Left ventricle myocardium inferior (tissue), 1 donor: ENCODE measurements around the gene NHLRC3. TPM values are rescaled to one million over a fixed set of nuclear protein-coding genes. Genes with fewer than 3 reads are reported as not detected.

Experiments used
- DNase-seq: peaks from one replicate; pipeline ENCODE4 v3.0.0-alpha.2; 2020
- H3K27ac ChIP-seq: fragments of 200-600 bp; replicated peaks from 2 replicates; pipeline ENCODE4 v1.8.0; 2021
- H3K27me3 ChIP-seq: fragments of 200-600 bp; 2 replicates; pipeline ENCODE4 v1.8.0; 2021; ENCODE audit warnings: low read depth
- H3K36me3 ChIP-seq: fragments of 200-600 bp; 2 replicates; pipeline ENCODE4 v1.8.0; 2021
- H3K4me1 ChIP-seq: fragments of 200-600 bp; 2 replicates; pipeline ENCODE4 v1.8.0; 2021
- H3K4me3 ChIP-seq: fragments of 200-600 bp; 2 replicates; pipeline ENCODE4 v1.8.0; 2021; ENCODE audit warnings: mild to moderate bottlenecking, moderate library complexity
- H3K9me3 ChIP-seq: fragments of 200-600 bp; replicated peaks from 2 replicates; pipeline ENCODE4 v1.8.0; 2021
- CTCF ChIP-seq: fragments of 200-600 bp; IDR thresholded peaks from 2 replicates; pipeline ENCODE4 v1.8.0; 2021; ENCODE audit warnings: antibody characterized with exemption, mild to moderate bottlenecking, borderline replicate concordance
- intact Hi-C: fragments of 100-400 bp; cut with micrococcal nuclease; formaldehyde crosslinking; loops from one replicate; pipeline ENCODE4 v1.11.0; 2022
- total RNA-seq: library from RNA; stranded (reverse); fragmentation: NEBNext Ultra II Directional; extraction: Animal tissue kit (Norgen Biotek cat#: 25700); gene quantifications from one replicate; pipeline ENCODE4 v1.2.1, GENCODE V29; 2021
- donor health status: DM: no; HTN: yes; CAD: no; lungs with severe emphysema.

Gene NHLRC3
- total RNA-seq, 1 donor from 2014 or later = 11.8 TPM

- Histone ChIP-seq H3K36me3 (no peaks in the 10 kb centered on the region), H3K9me3 (no peaks in the 10 kb centered on the region), H3K4me1 (no peaks in the 10 kb centered on the region), H3K27me3 (no peaks in the 10 kb centered on the region), H3K27ac (no peak overlapping the region), H3K4me3 (no peak overlapping the region)
- intact Hi-C loops = loop anchor here (5.0 kb wide), 1 partner anchor 624 kb away; no protein-coding TSS in a partner anchor
- no peak for TF ChIP-seq CTCF
- DNase-seq = no peak
These were observed 14.7 kb downstream of the NHLRC3 start for GRCh38 chr13:39052944-39053343.

- TF ChIP-seq CTCF = no peak
- H3K27me3 ChIP-seq = no peaks in the 10 kb centered on the region
- no peaks in the 10 kb centered on the region for H3K9me3 ChIP-seq
- no peak for DNase-seq
- no peak overlapping the region for H3K4me3 ChIP-seq
- H3K4me1 ChIP-seq = no peaks in the 10 kb centered on the region
- H3K27ac ChIP-seq = no peak overlapping the region
- no peaks in the 10 kb centered on the region for H3K36me3 ChIP-seq
- intact Hi-C loops = loop anchor here (5.0 kb wide), 1 partner anchor 623 kb away; no protein-coding TSS in a partner anchor
These were observed 15.9 kb downstream of the NHLRC3 start for GRCh38 chr13:39054112-39054511.

- peaks cover 5% of the 10 kb centered on the region for H3K36me3 ChIP-seq
- H3K27me3 ChIP-seq = no peaks in the 10 kb centered on the region
- DNase-seq = no peak
- no peaks in the 10 kb centered on the region for H3K4me1 ChIP-seq
- intact Hi-C loops = no loop called here
- no peak overlapping the region for H3K27ac ChIP-seq
- no peak for TF ChIP-seq CTCF
- no peak overlapping the region for H3K4me3 ChIP-seq
- H3K9me3 ChIP-seq = no peaks in the 10 kb centered on the region
These were observed 17.8 kb downstream of the NHLRC3 start for GRCh38 chr13:39056018-39056417.

GRCh38 chr13:39058040-39058439, 19.8 kb downstream of the NHLRC3 start:
- Histone ChIP-seq H3K4me1 (no peaks in the 10 kb centered on the region), H3K27me3 (no peaks in the 10 kb centered on the region), H3K36me3 (peaks cover 6% of the 10 kb centered on the region), H3K27ac (no peak overlapping the region), H3K4me3 (no peak overlapping the region), H3K9me3 (no peaks in the 10 kb centered on the region)
- no peak for DNase-seq
- no peak for TF ChIP-seq CTCF
- intact Hi-C loops = no loop called here

- Histone ChIP-seq H3K36me3 (peaks cover 6% of the 10 kb centered on the region), H3K4me3 (no peak overlapping the region), H3K4me1 (no peaks in the 10 kb centered on the region), H3K9me3 (no peaks in the 10 kb centered on the region), H3K27me3 (no peaks in the 10 kb centered on the region), H3K27ac (no peak overlapping the region)
- no peak for TF ChIP-seq CTCF
- no peak for DNase-seq
- intact Hi-C loops = no loop called here
These were observed 23.7 kb downstream of the NHLRC3 start for GRCh38 chr13:39062004-39062403.

- DNase-seq = no peak
- TF ChIP-seq CTCF = no peak
- H3K27me3 ChIP-seq = no peaks in the 10 kb centered on the region
- H3K4me1 ChIP-seq = no peaks in the 10 kb centered on the region
- intact Hi-C loops = no loop called here
- no peaks in the 10 kb centered on the region for H3K9me3 ChIP-seq
- H3K27ac ChIP-seq = no peak overlapping the region
- no peaks in the 10 kb centered on the region for H3K36me3 ChIP-seq
- no peak overlapping the region for H3K4me3 ChIP-seq
These were observed 34.6 kb downstream of the NHLRC3 start for GRCh38 chr13:39072842-39073241.
